HG02763 (cell line): ENCODE data around the gene ALPK3.

ENCODE experiments used
- ATAC-seq: cut with Tn5 transposase; IDR thresholded peaks from one replicate; pipeline ENCODE4 v1.9.1; 2021; ENCODE audit warnings: mild to moderate bottlenecking, moderate library complexity; ENCODE audit not compliant: unreplicated experiment

The ALPK3 gene, protein sequence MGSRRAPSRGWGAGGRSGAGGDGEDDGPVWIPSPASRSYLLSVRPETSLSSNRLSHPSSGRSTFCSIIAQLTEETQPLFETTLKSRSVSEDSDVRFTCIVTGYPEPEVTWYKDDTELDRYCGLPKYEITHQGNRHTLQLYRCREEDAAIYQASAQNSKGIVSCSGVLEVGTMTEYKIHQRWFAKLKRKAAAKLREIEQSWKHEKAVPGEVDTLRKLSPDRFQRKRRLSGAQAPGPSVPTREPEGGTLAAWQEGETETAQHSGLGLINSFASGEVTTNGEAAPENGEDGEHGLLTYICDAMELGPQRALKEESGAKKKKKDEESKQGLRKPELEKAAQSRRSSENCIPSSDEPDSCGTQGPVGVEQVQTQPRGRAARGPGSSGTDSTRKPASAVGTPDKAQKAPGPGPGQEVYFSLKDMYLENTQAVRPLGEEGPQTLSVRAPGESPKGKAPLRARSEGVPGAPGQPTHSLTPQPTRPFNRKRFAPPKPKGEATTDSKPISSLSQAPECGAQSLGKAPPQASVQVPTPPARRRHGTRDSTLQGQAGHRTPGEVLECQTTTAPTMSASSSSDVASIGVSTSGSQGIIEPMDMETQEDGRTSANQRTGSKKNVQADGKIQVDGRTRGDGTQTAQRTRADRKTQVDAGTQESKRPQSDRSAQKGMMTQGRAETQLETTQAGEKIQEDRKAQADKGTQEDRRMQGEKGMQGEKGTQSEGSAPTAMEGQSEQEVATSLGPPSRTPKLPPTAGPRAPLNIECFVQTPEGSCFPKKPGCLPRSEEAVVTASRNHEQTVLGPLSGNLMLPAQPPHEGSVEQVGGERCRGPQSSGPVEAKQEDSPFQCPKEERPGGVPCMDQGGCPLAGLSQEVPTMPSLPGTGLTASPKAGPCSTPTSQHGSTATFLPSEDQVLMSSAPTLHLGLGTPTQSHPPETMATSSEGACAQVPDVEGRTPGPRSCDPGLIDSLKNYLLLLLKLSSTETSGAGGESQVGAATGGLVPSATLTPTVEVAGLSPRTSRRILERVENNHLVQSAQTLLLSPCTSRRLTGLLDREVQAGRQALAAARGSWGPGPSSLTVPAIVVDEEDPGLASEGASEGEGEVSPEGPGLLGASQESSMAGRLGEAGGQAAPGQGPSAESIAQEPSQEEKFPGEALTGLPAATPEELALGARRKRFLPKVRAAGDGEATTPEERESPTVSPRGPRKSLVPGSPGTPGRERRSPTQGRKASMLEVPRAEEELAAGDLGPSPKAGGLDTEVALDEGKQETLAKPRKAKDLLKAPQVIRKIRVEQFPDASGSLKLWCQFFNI (N-terminal part only)

DNA sequence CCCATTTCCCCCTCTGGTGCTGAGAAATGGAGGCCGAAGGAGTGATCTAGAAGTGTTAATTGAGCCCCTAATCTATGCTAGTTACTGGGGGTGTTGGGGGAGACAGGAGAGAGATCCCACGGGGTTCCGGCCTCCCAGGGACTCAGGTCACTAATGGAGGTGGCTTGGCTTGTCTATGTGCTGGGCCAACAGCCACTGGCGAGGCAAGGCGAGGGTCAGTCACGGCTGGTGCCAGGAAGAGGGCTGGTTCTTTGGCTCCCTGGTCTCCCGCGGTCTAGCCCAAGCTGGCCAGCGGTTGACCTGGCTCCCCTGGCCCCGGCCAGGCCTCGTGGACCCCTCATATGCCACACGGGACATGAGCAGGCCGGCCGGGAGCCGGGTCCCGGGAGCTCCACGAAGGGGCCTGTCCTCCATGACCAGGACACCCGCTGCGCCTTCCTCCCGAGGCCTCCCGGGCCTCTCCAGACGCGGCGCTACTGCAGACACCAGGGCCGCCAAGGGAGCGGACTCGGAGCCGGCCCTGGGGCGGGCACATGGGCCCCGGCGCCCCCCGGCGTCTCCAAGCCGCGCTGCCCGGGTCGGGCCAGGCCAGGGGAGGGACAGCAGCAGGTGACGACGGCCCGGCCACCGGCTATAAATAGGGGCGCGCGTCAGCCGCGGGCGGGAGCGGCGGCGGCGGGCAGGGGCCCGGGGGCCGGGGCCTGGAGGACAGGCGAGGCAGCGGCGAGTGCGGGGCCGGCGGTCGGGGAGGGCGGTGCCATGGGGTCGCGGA, at the start of gene ALPK3:
TSS of gene ALPK3 (plus strand) at position 663 of the 772 bp plus-strand sequence. CDS start at position 760, 97 bp downstream.
- no peak for ATAC-seq

DNA sequence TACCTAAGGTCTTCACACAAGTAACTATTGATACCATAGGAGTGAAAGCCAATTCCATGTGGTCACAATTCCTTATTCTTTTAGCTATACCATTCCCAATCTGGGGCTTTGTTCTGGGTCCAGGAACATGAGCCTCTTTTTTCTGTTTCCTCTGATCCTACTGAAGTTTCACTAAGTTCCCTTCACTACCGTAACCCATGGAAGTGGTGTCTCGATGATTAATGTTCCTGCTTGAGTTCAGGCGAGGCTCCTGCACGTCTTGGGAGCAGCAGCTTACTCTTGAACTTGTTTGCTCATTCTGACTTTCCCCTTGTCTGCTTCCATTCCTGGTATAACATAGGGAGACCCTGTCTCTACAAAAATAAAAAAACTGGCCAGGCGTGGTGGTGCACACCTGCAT, 45.1 kb upstream of the ALPK3 start:
- ATAC-seq = no peak

DNA sequence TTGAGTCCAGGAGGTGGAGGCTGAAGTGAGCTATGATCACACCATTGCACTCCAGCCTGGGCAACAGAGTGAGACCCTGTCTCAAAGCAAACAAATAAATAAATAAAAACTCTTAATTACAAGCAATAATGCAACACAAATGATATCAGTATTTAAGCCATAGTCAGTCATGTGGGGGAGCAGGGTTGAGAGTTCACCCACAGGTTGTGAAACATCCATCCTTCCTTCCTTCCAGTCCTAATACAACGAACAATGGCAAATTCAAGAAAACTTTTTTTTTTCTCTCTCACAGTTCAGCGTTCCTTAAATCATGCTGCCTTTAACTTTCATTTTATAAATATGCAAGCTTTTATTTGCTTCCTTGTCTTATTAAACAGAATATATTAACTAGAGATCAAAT, 44.7 kb upstream of the ALPK3 start:
- no peak for ATAC-seq

DNA sequence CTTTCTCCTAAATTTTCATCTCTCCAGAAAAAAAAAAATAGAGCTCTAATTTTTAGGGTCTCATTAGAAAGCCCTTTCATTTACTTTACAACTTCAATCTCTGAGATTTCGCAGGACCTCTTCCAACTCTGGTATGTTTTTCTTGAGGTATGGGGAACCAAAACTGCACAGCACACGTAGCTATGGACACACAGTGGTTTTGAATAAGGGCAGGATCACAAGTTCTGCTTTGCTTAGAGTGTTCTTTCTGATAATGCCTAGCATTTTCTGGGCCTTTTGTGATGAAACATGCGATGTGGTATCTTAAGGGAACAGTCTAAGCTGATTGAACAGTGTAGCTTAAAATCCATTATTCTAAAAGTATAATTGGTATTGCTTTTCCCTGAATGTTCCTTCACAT, 43.4 kb upstream of the ALPK3 start:
- no peak for ATAC-seq

DNA sequence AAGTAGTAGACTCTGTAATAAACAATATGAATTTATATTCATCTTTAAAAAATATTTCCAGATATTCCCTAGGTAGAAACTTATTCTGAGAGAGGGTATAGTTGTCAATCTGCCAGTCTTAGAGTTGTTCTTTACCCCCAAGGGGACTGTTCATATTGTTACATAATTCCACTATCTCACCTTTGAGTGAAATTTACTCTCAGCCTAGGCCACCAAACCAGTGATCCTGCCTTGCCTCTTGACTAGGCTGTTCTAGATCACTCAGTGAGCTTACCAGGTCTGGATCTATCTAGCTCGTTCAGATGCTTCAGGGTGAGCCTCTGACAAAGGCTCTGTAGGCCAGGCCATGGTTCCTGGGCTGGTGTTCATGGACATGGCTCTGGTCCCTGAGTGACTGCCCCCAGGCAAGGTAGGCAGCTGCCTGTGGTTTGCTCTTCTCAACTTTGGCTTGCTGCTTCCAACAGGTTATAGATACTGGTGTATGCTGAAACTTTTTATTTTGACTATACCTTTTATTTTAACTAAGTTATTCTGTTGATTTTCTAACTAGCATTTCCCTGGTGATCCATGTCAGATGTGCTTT, 41.2 kb upstream of the ALPK3 start:
- ATAC-seq = no peak

DNA sequence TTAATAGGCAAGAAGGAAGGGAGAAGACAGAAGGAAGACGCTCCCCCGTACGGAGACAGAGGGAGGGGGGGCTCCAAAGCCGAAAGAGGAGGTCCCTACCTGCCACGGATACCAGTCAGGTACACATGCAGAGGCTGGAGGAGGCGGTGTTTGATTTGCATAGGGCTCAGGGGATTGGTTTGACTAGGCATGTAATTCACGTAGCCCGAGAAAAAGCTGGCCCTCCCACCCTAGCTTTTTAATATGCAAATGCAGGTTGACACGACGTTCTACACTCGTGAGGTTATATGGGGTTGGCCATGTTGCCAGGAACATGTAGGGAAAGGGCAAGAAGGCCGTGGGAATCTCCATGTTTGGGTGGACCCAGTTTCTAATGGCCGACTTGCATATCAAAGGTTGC, 39.0 kb upstream of the ALPK3 start:
- no peak for ATAC-seq

DNA sequence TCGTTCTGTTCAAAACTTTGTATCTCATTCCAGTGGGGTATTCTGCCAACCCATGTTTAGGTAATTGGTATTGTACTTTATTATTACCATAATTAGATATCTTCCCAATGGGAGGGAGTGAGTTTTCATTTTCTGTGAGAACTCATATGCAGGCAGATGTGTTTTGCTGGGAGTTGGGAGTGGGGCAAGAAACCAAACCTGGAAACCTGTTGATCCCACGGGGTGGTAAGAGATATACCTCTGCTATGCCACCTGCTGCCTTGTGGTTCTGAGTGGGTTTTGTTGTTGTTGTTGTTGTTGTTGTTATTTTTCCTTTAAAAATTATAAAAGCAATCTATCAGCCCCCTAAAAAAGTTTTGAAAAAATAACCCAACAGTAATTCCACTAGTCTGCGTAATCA, 36.7 kb upstream of the ALPK3 start:
- ATAC-seq = no peak

DNA sequence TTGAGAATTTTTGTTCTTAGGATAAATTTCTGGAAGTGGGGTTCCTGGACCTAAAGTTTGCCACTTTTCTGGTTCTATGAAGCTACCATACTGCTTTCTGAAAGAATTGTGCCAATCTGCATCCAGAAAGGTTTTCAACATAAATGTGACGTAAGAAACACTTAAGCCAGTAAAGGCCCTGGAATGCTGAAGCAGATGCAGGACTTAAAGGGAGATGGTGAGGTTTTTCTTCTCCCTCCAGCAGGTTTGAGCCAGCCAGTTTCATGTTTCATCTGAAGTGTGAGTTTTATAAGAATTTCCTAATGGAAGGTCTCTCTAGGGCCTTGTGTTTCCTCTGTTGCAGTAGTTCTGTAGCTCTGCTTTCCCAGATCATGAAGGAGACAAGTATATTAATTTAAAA, 35.7 kb upstream of the ALPK3 start:
- ATAC-seq = no peak

DNA sequence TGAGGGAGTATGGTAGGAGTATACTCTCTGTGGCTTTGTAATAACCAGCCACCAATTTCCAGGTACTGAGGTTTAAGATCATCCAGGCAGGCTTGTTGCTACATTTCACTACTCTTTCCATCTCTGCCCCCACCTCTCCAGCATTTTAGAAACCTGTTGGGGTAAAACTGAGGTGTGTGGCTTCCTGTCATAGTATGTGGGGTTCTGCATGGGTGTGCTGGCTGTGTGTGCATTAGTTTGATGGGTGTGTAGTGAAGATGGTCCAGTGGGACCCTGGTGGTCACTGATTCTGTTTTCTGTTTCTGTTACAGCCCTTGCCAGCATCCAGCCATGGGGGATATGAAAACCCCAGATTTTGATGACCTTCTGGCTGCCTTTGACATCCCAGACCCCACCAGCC, 34.8 kb upstream of the ALPK3 start:
- ATAC-seq = no peak

DNA sequence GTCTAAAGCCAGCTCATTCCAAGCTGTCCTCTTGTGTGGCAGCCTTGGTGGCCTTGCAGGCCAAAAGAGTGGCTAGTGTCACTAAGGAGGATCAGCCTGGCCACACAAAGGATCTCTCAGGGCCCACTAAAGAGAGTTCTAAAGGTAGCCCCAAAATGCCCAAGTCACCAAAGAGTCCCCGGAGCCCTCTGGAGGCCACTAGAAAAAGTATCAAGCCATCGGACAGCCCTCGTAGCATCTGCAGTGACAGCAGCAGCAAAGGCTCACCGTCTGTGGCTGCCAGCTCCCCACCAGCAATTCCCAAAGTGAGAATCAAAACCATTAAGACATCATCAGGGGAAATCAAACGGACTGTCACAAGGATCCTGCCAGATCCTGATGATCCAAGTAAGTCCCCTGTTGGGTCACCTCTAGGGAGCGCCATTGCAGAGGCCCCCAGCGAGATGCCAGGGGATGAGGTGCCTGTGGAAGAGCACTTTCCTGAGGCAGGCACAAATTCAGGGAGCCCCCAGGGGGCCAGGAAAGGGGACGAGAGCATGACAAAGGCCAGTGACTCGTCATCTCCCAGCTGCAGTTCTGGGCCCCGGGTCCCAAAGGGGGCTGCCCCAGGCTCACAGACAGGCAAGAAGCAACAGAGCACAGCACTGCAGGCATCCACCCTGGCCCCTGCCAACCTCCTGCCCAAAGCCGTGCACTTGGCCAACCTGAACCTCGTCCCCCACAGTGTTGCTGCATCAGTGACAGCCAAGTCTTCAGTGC, 33.5 kb upstream of the ALPK3 start:
- no peak for ATAC-seq

DNA sequence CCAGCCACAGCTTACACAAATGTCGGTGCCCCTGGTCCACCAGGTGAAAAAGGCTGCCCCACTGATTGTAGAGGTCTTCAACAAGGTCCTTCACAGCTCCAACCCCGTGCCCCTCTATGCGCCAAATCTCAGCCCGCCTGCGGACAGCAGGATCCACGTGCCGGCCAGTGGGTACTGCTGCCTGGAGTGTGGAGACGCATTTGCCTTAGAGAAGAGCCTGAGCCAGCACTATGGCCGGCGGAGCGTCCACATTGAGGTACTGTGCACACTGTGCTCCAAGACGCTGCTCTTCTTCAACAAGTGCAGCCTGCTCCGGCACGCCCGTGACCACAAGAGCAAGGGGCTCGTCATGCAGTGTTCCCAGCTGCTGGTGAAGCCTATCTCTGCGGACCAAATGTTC, 32.9 kb upstream of the ALPK3 start:
- no peak for ATAC-seq

DNA sequence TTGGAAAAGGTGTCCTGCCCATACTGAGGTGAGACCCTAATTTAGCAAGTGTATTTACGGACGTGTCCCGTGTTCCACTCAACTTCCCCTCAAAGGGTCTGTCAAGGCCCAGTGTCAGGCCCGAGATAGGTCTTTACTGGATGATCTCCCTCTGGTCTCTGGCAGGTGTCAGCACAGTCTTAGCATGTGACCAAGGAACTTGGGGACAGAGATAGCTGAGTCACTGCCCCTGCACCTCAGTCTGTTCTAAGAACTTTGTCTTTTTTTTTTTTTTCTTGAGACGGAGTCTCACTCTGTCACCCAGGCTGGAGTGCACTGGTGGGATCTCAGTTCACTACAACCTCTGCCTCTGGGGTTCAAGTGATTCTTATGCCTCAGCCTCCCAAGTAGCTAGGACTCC, 32.1 kb upstream of the ALPK3 start:
- no peak for ATAC-seq

DNA sequence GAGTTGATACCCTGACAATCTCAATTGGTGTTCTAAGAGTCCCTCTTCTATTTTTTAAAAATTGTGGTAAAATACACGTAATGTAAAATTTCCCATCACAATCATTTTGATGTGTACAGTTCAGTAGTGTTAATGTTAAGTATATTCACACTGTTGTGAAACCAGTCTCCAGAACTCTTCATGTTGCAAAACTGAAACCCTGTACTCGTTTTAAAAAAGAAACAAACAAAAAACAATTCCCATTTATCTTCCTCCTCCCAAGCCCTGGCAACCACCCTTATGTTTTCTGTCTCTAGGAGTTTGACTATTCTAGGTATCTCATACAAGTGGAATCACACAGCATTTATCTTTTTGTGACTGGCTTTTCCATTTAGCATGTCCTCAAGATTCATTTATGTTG, 28.7 kb upstream of the ALPK3 start:
- ATAC-seq = no peak

DNA sequence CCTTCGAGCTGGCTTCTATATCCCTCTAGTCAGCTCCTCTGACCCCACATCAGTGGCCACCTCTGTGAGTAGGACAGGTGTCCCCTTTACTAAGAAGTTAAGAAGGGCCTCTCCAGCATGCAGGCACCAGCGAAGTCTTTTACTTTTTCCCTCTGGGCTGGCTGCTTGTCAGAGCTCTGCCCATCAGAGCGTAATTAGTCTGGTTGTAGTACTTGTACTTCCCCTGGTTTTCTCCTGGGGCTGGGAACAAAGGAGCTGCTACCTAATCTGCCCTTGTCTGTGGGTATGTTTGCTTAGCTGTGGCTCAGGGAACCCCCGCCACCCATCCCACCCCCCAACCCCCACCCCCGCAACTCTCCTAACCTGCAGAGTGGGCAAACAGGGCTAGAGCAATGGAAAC, 27.4 kb upstream of the ALPK3 start:
- ATAC-seq = no peak

DNA sequence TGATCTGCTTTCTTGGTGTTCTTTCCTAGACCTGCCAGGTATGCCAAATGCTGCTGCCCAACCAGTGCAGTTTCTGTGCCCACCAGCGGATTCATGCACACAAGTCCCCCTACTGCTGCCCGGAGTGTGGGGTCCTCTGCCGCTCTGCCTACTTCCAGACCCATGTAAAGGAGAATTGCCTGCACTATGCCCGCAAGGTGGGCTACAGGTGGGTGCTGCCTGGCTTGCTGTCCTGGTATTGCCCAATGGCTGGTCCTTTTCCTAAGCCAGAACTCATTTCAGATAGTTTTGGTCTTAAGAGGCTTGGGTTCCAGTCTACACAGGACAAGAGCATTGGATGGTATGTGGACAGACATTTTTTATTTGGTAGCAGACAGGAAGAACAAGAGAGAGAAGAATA, 26.5 kb upstream of the ALPK3 start:
- no peak for ATAC-seq

DNA sequence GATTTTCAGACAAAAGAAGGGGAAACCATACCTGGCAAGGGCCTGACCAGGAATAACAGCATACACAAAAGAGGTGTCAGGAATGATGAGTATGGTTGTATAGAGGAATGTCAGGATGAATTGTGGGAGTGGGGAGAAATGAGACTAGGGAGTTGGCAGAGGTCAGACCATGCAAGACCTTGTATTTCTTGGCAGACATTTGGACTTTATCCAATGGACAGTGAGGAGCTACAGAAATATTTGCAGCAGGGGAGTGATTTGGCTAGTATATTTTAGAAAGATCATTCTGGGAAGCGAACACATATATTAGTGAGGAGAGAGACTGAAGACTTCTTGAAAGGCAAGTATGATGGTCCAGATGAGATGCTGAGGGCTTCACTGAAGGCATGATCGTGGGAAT, 25.4 kb upstream of the ALPK3 start:
- ATAC-seq = no peak

DNA sequence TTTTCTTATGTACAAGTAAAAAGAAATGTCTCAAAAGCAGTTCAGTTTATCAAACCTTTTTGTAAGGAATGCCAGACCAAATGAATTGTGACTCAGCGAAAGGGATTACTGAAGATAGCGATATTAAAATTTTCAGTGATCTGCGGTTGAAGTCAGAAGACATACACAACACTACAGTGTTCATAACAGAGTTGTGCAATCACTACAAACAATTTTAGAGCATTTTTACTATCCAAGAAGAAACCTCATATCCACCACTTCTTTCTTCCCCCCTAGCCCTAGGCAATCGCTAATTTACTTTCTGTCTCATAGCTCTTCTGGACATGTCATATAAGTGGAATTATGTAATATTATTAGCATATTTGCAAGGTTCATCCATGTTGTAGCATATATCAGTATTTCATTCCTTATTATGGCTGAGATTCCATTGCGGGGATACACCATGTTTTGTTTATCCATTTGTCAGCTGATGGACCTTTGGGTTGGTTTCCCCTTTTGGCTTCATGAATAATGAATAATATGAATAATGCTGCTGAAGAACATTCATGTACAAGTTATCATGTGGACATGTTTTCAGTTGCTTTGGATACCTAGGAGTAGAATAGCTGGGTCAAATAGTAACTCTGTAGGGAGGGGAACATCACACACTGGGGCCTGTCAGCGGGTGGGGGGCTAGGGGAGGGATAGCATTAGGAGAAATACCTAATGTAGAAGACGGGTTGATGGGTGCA, 23.6 kb upstream of the ALPK3 start:
- ATAC-seq = no peak

DNA sequence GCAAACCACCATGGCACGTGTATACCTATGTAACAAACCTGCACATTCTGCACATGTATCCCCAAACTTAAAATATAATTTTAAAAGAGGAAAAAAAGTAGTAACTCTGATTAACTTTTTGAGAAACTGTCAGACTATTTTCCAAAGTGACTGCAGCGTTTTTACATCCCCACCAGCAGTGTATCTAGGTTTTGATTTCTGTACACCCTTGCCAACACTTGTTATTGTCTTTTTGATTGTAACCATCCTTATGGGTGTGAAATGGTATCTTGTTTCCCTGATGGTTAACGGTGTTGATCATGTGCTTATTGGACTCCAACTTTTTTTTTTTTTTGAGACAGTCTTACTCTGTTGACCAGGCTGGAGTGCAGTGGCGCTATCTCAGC, 23.0 kb upstream of the ALPK3 start:
- no peak for ATAC-seq

DNA sequence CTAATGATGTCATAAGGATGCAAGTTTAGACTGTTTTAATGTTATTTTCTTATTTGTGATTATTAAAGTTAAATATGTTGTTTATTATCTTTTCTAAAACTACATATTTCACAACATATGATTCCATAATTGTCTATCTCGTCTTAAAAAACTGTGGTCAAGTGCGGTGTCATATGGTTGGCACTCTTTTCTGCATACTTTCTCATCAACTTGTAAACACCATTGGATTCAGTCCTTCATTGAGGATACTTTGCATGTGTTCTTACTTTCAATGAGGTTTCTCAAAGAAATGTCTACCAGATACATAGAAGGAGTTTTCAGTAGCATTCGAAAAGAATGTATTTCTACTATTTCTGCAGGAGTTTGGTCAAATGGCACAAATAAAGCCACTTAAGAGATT, 22.0 kb upstream of the ALPK3 start:
- ATAC-seq = no peak
